ENCODE results near the gene LTN1.
"Not testable (repeated sequence)": the region's sequence is repeated elsewhere in the genome, so short reads cannot be mapped to it uniquely, and the experiment has no call there.

Gene LTN1, protein sequence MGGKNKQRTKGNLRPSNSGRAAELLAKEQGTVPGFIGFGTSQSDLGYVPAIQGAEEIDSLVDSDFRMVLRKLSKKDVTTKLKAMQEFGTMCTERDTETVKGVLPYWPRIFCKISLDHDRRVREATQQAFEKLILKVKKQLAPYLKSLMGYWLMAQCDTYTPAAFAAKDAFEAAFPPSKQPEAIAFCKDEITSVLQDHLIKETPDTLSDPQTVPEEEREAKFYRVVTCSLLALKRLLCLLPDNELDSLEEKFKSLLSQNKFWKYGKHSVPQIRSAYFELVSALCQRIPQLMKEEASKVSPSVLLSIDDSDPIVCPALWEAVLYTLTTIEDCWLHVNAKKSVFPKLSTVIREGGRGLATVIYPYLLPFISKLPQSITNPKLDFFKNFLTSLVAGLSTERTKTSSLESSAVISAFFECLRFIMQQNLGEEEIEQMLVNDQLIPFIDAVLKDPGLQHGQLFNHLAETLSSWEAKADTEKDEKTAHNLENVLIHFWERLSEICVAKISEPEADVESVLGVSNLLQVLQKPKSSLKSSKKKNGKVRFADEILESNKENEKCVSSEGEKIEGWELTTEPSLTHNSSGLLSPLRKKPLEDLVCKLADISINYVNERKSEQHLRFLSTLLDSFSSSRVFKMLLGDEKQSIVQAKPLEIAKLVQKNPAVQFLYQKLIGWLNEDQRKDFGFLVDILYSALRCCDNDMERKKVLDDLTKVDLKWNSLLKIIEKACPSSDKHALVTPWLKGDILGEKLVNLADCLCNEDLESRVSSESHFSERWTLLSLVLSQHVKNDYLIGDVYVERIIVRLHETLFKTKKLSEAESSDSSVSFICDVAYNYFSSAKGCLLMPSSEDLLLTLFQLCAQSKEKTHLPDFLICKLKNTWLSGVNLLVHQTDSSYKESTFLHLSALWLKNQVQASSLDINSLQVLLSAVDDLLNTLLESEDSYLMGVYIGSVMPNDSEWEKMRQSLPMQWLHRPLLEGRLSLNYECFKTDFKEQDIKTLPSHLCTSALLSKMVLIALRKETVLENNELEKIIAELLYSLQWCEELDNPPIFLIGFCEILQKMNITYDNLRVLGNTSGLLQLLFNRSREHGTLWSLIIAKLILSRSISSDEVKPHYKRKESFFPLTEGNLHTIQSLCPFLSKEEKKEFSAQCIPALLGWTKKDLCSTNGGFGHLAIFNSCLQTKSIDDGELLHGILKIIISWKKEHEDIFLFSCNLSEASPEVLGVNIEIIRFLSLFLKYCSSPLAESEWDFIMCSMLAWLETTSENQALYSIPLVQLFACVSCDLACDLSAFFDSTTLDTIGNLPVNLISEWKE (N-terminal part only)

GRCh38 chr21:28992526-28993292, at the start of gene LTN1:
TSS of gene LTN1 (minus strand) at chr21:28992877. CDS start at chr21:28992805, 72 bp downstream.
- peak; percentile 99 for DNase-seq

DNA sequence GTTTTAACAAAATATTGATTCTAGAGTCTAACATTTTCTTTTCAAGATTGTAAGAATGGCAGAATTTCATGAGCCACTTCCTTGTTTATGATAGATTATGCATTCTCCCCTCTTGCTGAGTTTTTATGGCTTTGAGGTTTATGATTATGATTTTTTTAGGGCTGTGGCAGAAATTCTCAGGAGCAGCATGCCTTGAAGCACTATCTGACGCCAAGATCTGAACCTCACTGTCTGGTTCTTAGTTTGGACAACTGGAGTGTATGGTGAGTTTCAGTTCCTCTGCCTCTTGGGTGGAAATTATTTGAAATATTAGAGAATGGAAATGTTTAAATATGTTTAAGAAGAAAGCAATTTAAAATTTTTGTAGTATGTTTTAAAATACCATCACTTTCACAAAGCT, 42.0 kb upstream of the LTN1 start:
- no peak for DNase-seq

- DNase-seq = no peak
These were observed 41.2 kb upstream of the LTN1 start for GRCh38 chr21:29033871-29034270.

- no peak for DNase-seq
These were observed 40.6 kb upstream of the LTN1 start for GRCh38 chr21:29033301-29033700.

DNA sequence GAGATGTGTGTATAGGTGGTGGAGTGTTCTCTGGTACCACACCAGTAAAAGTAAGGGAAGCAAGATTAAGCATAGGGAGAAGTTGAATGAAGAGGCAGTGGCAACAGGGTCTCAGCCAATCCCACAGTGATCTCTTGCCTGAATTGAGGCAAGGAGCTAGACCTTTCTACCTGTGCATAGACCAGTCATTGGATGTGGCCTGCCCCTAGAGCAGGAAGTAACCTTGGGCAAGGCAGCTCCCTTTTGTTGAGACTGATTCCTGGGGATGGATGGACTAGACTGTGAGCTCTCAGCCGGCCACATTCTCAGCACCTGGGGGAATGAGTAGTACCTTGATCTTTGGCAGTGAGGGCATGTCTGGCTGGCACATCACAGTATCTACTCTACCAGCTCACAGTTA, 38.2 kb upstream of the LTN1 start:
- no peak for DNase-seq

GRCh38 chr21:29029524-29029923, 36.8 kb upstream of the LTN1 start:
- no peak for DNase-seq

GRCh38 chr21:29025328-29025713, 32.6 kb upstream of the LTN1 start:
- DNase-seq = peak; percentile 22

- peak; percentile 98 for DNase-seq
These were observed 32.0 kb upstream of the LTN1 start, which contains the start of gene USP16 for GRCh38 chr21:29024474-29025327. TSS of gene USP16 (plus strand) at chr21:29024668. CDS start at chr21:29027914, 3,246 bp downstream.

DNA sequence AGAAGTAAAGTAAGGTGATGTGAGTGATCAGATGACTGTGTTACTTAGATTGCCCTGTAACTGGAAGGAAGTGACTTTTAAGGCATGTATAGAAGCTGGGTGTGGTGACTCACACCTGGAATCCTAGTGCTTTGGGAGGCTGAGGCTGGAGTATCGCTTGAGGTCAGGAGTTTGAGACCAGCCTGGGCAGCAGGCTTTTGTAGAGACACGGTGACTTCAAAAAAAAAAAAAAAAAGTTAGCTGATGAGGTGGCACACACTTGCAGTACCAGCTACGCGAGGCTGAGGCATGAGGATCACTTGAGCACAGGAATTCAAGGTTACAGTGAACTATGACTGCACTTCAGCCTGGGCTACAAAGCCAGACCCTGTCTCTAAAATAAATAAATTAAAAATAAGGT, 29.5 kb upstream of the LTN1 start:
- DNase-seq = no peak

DNA sequence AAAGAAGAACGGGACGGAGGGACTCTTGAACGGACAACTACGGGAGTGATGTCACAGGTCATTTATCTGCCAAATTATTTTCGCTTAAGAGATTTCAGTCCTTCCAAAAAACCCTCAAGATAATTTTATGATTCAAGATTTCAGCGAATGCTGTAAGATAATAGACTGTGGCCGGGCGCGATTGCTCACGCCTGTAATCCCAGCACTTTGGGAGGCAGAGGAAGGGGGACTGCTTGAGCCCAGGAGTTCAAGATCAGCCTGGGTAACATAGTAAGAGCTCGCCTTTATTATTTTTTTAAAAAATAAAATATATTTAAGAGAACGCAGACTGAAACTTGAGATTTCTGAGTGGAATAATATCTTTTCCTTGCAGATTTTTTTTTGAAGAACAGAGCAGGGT, 25.9 kb upstream of the LTN1 start:
- DNase-seq = no peak

DNA sequence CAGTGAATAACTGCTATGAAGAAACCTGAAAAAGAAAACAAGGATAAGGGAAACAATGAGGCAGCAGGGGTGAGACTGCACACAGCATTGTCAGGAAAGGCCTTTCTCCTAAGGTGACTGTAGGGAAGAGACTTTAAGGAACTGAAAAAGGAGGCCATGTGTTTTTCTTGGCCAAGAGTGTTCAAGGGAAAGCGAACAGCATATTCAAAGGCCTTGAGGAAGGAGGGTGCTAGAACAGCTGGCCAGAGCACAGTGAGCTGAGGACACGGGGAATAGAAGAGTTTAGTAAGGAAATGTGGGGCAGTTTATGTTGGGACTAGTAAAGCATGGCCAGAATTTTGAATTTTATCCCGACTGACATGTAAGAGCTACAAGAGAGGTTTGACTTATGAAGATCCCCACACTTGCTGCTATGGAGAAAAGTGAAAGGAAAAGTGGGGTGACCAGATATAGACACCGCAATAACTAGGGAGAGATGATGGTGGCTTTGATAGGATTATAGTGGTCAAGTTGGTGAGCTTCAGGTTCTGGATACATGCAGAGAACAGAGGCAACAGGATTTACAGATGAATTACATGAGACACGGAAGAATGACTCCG, 25.1 kb upstream of the LTN1 start:
- DNase-seq = peak; percentile 45

DNA sequence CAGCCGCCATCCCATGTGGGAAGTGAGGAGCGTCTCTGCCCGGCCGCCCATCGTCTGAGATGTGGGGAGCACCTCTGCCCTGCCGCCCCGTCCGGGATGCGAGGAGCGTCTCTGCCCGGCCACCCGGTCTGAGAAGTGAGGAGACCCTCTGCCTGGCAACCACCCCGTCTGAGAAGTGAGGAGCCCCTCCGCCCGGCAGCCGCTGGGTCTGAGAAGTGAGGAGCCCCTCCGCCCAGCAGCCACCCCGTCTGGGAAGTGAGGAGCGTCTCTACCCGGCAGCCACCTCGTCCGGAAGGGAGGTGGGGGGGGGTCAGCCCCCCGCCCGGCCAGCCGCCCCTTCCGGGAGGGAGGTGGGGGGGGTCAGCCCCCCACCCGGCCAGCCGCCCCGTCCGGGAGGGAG, 18.6 kb upstream of the LTN1 start:
- DNase-seq = not testable (repeated sequence)

DNA sequence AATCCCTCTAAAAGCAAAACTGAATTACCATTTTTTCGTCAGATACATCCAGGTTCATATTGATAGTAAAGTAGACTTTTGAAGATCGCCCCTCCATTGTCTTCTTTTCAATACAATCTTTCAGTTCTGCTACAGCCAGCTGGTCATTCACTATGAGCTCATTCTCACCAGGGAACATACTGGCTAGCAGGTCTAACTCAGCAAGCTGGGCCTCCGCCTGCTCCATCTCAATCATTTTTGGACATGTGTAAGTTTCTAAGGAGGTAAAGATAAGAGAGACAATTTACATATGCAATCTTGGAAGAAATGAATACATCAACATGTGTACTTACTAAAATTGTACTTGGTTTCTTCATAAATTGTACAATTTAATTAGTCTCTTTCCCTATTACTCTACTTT, 15.7 kb upstream of the LTN1 start:
- DNase-seq = no peak

DNA sequence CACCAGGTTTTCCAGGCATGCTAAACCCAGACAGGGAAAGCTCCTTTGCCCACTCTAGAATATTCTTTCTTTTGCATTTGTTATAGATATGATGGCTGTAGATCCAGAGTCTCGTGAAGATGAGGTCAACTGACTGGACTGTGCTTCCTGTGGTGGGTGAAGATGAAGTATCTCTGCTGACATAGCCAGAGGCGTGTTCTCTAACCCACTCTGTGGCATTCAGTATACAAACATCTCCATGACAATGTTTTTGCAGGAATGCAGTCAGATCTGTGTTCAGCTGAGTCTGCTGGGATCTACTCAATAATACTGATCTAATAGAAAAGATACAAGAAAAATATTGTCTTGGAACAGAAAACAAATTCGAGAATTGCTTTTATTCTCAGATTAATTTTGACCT, 15.1 kb upstream of the LTN1 start:
- no peak for DNase-seq

DNA sequence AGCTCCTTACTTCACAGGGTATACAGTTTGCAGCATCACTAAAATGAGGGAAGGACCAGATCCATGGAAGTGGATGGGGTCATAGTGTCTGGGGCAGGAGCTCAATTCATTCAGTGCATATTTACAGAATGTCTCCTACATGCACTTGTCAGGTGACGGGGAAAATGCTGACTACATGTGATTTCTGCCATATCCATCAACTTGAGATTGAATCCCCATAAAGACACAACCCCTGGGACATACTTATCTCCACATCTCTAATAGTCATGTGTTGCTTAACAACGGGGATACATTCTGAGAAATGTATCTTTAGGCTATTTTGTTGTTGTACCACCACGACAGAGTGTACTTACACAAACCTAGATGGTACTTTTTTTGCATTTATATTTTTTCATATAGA, 14.5 kb upstream of the LTN1 start:
- DNase-seq = no peak

- no peak for DNase-seq
These were observed 13.0 kb upstream of the LTN1 start for GRCh38 chr21:29005696-29006095.

GRCh38 chr21:29002442-29003144, 9.9 kb upstream of the LTN1 start:
- peak; percentile 94 for DNase-seq

- DNase-seq = no peak
These were observed 584 bp upstream of the LTN1 start for GRCh38 chr21:28993293-28993629.

DNA sequence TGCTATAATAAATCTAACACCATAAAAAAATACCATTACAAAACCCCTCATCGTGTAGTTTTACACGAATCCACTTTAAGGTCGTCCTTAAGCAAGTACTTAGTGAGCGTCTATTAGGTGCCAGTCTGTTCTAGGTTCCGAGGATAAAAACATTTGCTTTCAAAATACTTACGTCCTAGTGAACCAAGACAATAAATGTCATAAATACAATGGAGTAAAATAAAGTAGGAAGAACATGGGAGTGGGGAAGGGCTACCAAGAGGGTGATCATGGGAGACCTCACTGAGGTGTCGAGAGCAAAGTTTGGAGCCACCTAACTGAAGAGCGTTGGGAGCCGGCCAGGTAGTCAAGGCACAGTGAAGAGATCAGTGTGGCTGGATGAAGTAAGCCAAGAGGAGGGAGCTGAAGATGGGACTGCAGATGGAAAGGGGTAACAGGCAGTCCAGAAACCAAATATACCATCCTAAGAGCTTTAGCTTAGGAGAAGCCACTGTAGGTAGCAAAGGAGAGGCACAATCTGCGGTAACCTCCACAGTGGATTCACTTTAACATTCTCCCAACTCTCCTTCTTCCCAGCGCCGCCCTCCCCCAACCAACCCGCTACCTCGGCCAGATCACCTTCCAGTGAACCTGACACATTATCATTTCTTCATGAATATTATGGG, 684 bp downstream of the LTN1 start:
- DNase-seq = no peak

- not testable (repeated sequence) for DNase-seq
These were observed 4.5 kb downstream of the LTN1 start for GRCh38 chr21:28988146-28988545.

All from GF-D8 (cell line).